Liver (tissue), 9 donors: ENCODE data around the gene LKAAEAR1. TPM values are rescaled to one million over a fixed set of nuclear protein-coding genes. Genes with fewer than 3 reads are reported as not detected.

Source experiments
- DNase-seq: peaks from one replicate; pipeline ENCODE4 v3.0.0-alpha.2; 2017; ENCODE audit warnings: low spot score
- H3K27ac ChIP-seq, 2 donors: one replicate each; pipeline ENCODE4 v1.7.0; 2013; ENCODE audit warnings: inconsistent platforms in 2 of 2, low read length in 2 of 2, control low read depth in 1 of 2, low read depth in 1 of 2, mild to moderate bottlenecking in 1 of 2
- H3K27me3 ChIP-seq, 4 donors: one replicate each; pipeline versions ENCODE4 v1.6.1 to v1.7.0; 2013; ENCODE audit warnings: low read length in 3 of 4, inconsistent platforms in 1 of 4, mild to moderate bottlenecking in 1 of 4, moderate library complexity in 1 of 4; ENCODE audit not compliant: control insufficient read depth in 4 of 4, insufficient read depth in 4 of 4
- H3K36me3 ChIP-seq, 4 donors: one replicate each; pipeline versions ENCODE4 v1.6.1 to v1.7.0; 2013; ENCODE audit warnings: low read length in 3 of 4, mild to moderate bottlenecking in 3 of 4, low read depth in 1 of 4, moderate library complexity in 1 of 4; ENCODE audit not compliant: control insufficient read depth in 4 of 4, insufficient read depth in 3 of 4
- H3K4me1 ChIP-seq, 4 donors: one replicate each; pipeline versions ENCODE4 v1.6.1 to v1.7.0; 2013; ENCODE audit warnings: low read length in 3 of 4, mild to moderate bottlenecking in 3 of 4, moderate library complexity in 1 of 4; ENCODE audit not compliant: control insufficient read depth in 4 of 4, insufficient read depth in 4 of 4
- H3K4me3 ChIP-seq, 3 donors: one replicate each; pipeline versions ENCODE4 v1.6.1 to v1.7.0; 2013; ENCODE audit warnings: low read length in 3 of 3, control low read depth in 1 of 3, low read depth in 1 of 3, mild to moderate bottlenecking in 1 of 3
- H3K9ac ChIP-seq, 2 donors: one replicate each; pipeline ENCODE4 v1.7.0; 2013; ENCODE audit warnings: low read length in 2 of 2, mild to moderate bottlenecking in 2 of 2, moderate library complexity in 2 of 2, control low read depth in 1 of 2, low read depth in 1 of 2
- H3K9me3 ChIP-seq, 4 donors: one replicate each; pipeline versions ENCODE4 v1.6.1 to v1.7.0; 2013; ENCODE audit warnings: low read length in 3 of 4; ENCODE audit not compliant: control insufficient read depth in 4 of 4
- EGR1 ChIP-seq, 2 donors: IDR thresholded peaks; 2 replicates each; pipeline ENCODE4 v1.6.1; 2016 to 2018; ENCODE audit warnings: antibody characterized with exemption in 2 of 2, low read depth in 2 of 2
- FOXA1 ChIP-seq: IDR thresholded peaks from 2 replicates; pipeline ENCODE4 v1.6.1; 2016; ENCODE audit warnings: antibody characterized with exemption
- GABPA ChIP-seq, 2 donors: IDR thresholded peaks in 1 of 2; conservative IDR thresholded peaks in 1 of 2; 2 replicates each; pipeline ENCODE4 v1.6.1; 2016; ENCODE audit warnings: antibody characterized with exemption in 2 of 2, mild to moderate bottlenecking in 1 of 2, moderate library complexity in 1 of 2
- HNF4A ChIP-seq, 2 donors: conservative IDR thresholded peaks; 2 replicates each; pipeline ENCODE4 v1.6.1; 2016; ENCODE audit warnings: antibody characterized with exemption in 2 of 2, mild to moderate bottlenecking in 2 of 2
- HNF4G ChIP-seq: IDR thresholded peaks from 2 replicates; pipeline ENCODE4 v1.6.1; 2016; ENCODE audit warnings: antibody characterized with exemption
- NR2F2 ChIP-seq: IDR thresholded peaks from 2 replicates; pipeline ENCODE4 v1.6.1; 2016; ENCODE audit warnings: antibody characterized with exemption
- RAD21 ChIP-seq, 2 donors: IDR thresholded peaks; 2 replicates each; pipeline ENCODE4 v1.6.1; 2016; ENCODE audit warnings: antibody characterized with exemption in 2 of 2, mild to moderate bottlenecking in 2 of 2
- RXRA ChIP-seq, 2 donors: IDR thresholded peaks; 2 replicates each; pipeline ENCODE4 v1.6.1; 2017 to 2018; ENCODE audit warnings: antibody characterized with exemption in 2 of 2, mild to moderate bottlenecking in 1 of 2
- SP1 ChIP-seq: IDR thresholded peaks from 2 replicates; pipeline ENCODE4 v1.6.1; 2018; ENCODE audit warnings: antibody characterized with exemption, mild to moderate bottlenecking
- TAF1 ChIP-seq: conservative IDR thresholded peaks from 2 replicates; pipeline ENCODE4 v1.6.1; 2016; ENCODE audit warnings: antibody characterized with exemption, mild to moderate bottlenecking
- YY1 ChIP-seq: IDR thresholded peaks from 2 replicates; pipeline ENCODE4 v1.6.1; 2016; ENCODE audit warnings: antibody characterized with exemption, mild to moderate bottlenecking
- WGBS: extraction: QIAGEN DNeasy Blood & Tissue Kit; methylation state at CpG from one replicate; pipeline ENCODE4 v1.1.7; 2013; 5-methylcytosine and 5-hydroxymethylcytosine counted together
- polyA plus RNA-seq, 2 donors: library from polyadenylated mRNA; stranded (reverse) in 1 of 2; unstranded in 1 of 2; fragments of 200-250 nt in 1 of 2; fragments of >200 nt in 1 of 2; fragmentation: Nextera tagmentation in 1 of 2; extraction: Ambion mirVana in 1 of 2; gene quantifications; one replicate each; pipeline versions ENCODE4 v1.2.1 to v1.2.3, GENCODE V29; 2013 to 2015
- total RNA-seq, 2 donors: library from RNA; depleted of rRNA; stranded (reverse); fragments of >200 nt; gene quantifications; one replicate each; pipeline ENCODE4 v1.2.3, GENCODE V29; 2014
- TF ChIP-seq, protein P1 (sequence below): IDR thresholded peaks from 2 replicates; pipeline ENCODE4 v1.6.1; 2016; ENCODE audit warnings: antibody characterized with exemption, mild to moderate bottlenecking
- TF ChIP-seq, protein P2 (sequence below): fragments of 150-350 bp; IDR thresholded peaks from 2 replicates; pipeline ENCODE4 v1.5.1; 2017; ENCODE audit warnings: improper control_type of control experiment, low read depth, low read length; ENCODE audit not compliant: missing input control
- TF ChIP-seq, protein P3 (sequence below): IDR thresholded peaks from 2 replicates; pipeline ENCODE4 v1.6.1; 2016; ENCODE audit warnings: antibody characterized with exemption
- donor health status: healthy.
- donor health status: healthy.
- donor health status: healthy.
- donor health status: healthy.
- donor health status: healthy.

The LKAAEAR1 gene
- total and polyA plus RNA-seq, 4 donors, result 0.08 TPM; not detected in 3

DNA sequence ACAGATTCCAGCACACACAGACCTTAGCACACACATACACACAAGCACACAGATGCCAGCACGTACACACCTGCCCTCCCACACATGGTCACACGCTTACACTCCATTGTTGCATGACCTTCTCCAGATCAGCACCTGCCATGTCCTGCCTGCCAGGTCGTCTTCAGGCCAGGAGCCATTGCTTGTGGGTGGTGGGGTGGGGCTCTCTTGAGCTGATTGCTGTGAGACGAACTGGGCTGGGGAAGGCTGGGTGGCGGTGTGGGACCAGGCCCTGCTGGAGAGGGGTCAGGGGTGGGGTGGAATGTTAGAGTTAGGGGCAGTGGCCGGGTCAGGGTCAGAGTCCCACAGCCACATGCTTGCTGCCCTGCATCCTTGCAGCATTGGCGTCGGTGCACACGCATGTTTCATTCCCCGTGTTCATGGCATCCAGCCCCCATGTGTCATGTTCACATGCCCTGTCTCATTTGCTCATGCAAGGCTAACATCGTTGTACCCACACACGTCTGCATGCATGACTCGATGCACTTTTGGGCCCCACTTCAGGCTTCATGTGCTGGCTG is 29.7 kb upstream of the LKAAEAR1 start:
- TF ChIP-seq SP1 (no peak), TAF1 (no peak), HNF4G (no peak), EGR1 (IDR thresholded peaks at IDR 0.05; ENCODE audit: low read depth in 2 of 2) (no peak)
- TF ChIP-seq, protein P1, sequence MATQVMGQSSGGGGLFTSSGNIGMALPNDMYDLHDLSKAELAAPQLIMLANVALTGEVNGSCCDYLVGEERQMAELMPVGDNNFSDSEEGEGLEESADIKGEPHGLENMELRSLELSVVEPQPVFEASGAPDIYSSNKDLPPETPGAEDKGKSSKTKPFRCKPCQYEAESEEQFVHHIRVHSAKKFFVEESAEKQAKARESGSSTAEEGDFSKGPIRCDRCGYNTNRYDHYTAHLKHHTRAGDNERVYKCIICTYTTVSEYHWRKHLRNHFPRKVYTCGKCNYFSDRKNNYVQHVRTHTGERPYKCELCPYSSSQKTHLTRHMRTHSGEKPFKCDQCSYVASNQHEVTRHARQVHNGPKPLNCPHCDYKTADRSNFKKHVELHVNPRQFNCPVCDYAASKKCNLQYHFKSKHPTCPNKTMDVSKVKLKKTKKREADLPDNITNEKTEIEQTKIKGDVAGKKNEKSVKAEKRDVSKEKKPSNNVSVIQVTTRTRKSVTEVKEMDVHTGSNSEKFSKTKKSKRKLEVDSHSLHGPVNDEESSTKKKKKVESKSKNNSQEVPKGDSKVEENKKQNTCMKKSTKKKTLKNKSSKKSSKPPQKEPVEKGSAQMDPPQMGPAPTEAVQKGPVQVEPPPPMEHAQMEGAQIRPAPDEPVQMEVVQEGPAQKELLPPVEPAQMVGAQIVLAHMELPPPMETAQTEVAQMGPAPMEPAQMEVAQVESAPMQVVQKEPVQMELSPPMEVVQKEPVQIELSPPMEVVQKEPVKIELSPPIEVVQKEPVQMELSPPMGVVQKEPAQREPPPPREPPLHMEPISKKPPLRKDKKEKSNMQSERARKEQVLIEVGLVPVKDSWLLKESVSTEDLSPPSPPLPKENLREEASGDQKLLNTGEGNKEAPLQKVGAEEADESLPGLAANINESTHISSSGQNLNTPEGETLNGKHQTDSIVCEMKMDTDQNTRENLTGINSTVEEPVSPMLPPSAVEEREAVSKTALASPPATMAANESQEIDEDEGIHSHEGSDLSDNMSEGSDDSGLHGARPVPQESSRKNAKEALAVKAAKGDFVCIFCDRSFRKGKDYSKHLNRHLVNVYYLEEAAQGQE, result no peak
- TF ChIP-seq, protein P2, sequence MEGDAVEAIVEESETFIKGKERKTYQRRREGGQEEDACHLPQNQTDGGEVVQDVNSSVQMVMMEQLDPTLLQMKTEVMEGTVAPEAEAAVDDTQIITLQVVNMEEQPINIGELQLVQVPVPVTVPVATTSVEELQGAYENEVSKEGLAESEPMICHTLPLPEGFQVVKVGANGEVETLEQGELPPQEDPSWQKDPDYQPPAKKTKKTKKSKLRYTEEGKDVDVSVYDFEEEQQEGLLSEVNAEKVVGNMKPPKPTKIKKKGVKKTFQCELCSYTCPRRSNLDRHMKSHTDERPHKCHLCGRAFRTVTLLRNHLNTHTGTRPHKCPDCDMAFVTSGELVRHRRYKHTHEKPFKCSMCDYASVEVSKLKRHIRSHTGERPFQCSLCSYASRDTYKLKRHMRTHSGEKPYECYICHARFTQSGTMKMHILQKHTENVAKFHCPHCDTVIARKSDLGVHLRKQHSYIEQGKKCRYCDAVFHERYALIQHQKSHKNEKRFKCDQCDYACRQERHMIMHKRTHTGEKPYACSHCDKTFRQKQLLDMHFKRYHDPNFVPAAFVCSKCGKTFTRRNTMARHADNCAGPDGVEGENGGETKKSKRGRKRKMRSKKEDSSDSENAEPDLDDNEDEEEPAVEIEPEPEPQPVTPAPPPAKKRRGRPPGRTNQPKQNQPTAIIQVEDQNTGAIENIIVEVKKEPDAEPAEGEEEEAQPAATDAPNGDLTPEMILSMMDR, result no peak
- no peak overlapping the region for H3K9ac ChIP-seq
- H3K4me3 ChIP-seq, result no peak overlapping the region
- DNase-seq, result no peak
- H3K36me3 ChIP-seq, result no peaks in the 10 kb centered on the region
- H3K9me3 ChIP-seq, result no peaks in the 10 kb centered on the region
- H3K27me3 ChIP-seq, result no peaks in the 10 kb centered on the region
- H3K4me1 ChIP-seq, result no peaks in the 10 kb centered on the region
- WGBS, result 88% methylated on average over 13 of the region's 13 CpGs
- no peak overlapping the region for H3K27ac ChIP-seq

DNA sequence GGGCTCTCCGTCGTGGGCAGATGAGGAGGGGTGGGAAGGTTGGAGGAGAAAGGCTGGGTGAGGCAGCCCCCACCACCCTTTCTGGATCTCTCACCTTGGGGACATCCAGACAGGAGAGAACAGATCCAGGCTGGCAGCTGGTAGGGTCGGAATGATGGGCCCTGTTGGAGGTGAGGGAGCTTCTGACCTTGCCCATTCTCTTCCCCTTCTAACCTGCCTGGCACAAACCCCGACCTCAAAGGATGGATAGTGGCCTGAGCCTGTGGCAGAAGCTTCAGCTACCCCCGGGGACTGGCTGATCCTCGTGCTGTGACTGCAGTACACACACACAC is 29.2 kb upstream of the LKAAEAR1 start:
- TF ChIP-seq GABPA (IDR thresholded peaks at IDR 0.05 in 1 of 2, conservative IDR thresholded peaks at IDR 0.05 in 1 of 2) (no peak), HNF4G (no peak), SP1 (no peak), HNF4A (conservative IDR thresholded peaks at IDR 0.05) (no peak), FOXA1 (no peak), RXRA (IDR thresholded peaks at IDR 0.05) (no peak), YY1 (no peak), RAD21 (IDR thresholded peaks at IDR 0.05) (no peak), NR2F2 (no peak)
- TF ChIP-seq, protein P1, result no peak
- TF ChIP-seq, protein P2, result no peak
- TF ChIP-seq, protein P3, sequence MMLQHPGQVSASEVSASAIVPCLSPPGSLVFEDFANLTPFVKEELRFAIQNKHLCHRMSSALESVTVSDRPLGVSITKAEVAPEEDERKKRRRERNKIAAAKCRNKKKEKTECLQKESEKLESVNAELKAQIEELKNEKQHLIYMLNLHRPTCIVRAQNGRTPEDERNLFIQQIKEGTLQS, result no peak

More for the DNA sequence above, 29.2 kb upstream of the LKAAEAR1 start:
- H3K9me3 ChIP-seq, result no peaks in the 10 kb centered on the region
- H3K27me3 ChIP-seq, result no peaks in the 10 kb centered on the region
- no peaks in the 10 kb centered on the region for H3K4me1 ChIP-seq
- DNase-seq, result no peak
- H3K27ac ChIP-seq, result no peak overlapping the region
- 67% methylated on average over 6 of the region's 6 CpGs for WGBS
- no peaks in the 10 kb centered on the region for H3K36me3 ChIP-seq
- H3K4me3 ChIP-seq, result no peak overlapping the region
- no peak overlapping the region for H3K9ac ChIP-seq
